GM12878 (cell line): ENCODE measurements around the gene CFAP65. TPM values are rescaled to one million over a fixed set of nuclear protein-coding genes. Genes with fewer than 3 reads are reported as not detected.

Experiments used
- ATAC-seq: fragments of 200-7000 bp; cut with Tn5 transposase; 3 replicates; pipeline ENCODE4 v1.9.1; 2020; ENCODE audit warnings: mild to moderate bottlenecking, moderate library complexity
- BruUV-seq: library from RNA; stranded (reverse); fragments of 400-500 nt; replicated peaks from 2 replicates; lab custom pipeline; 2021; lab: Mats Ljungman, UMichigan
- CTCF ChIA-PET: fragments of 300-600 bp; sonication (Branson Sonifier 250); formaldehyde crosslinking; extraction: SDS; loops from one replicate; lab custom pipeline; 2021; ENCODE audit warnings: inconsistent platforms; lab: Yijun Ruan, JAX
- POLR2A ChIA-PET: fragments of 350-600 bp; formaldehyde crosslinking; extraction: SDS; loops from one replicate; lab custom pipeline; 2021; ENCODE audit warnings: inconsistent platforms; lab: Charles Lee
- RAD21 ChIA-PET: fragments of 300-600 bp; sonication (Branson Sonifier 250); formaldehyde crosslinking; loops from one replicate; lab custom pipeline; 2023; ENCODE audit warnings: antibody characterized with exemption; ENCODE audit not compliant: unreplicated experiment; lab: Charles Lee
- SMC1A ChIA-PET: fragments of 300-600 bp; sonication (Branson Sonifier 250); formaldehyde crosslinking; loops from one replicate; lab custom pipeline; 2023; ENCODE audit not compliant: unreplicated experiment, uncharacterized antibody; lab: Charles Lee
- DNase-seq: peaks from one replicate; pipeline ENCODE4 v3.0.0-alpha.2; 2011; ENCODE audit warnings: low read depth, low spot score
- FAIRE-seq: peaks from 3 replicates; lab custom pipeline; 2011; peaks lifted over from hg19 to GRCh38; lab: Jason Lieb, UNC
- H2AFZ ChIP-seq: 2 replicates; pipeline ENCODE4 v1.6.0; 2011; ENCODE audit warnings: low read depth, low read length, control low read depth; ENCODE audit not compliant: control insufficient read depth
- H3K27ac ChIP-seq: 2 replicates; pipeline ENCODE4 v1.5.1; 2011; ENCODE audit warnings: control low read depth; ENCODE audit not compliant: control insufficient read depth, insufficient read depth
- H3K27me3 ChIP-seq, 2 experiments: replicated peaks in 1 of 2; 2 replicates each; pipeline versions ENCODE4 v1.6.0 to v1.6.1; 2011; ENCODE audit warnings: low read length in 1 of 2; ENCODE audit not compliant: control insufficient read depth in 2 of 2, insufficient read depth in 2 of 2
- H3K36me3 ChIP-seq, 2 experiments: 2 replicates each; pipeline ENCODE4 v1.5.1; 2011; ENCODE audit warnings: low read length in 1 of 2; ENCODE audit not compliant: control insufficient read depth in 2 of 2, insufficient read depth in 2 of 2
- H3K4me1 ChIP-seq: 2 replicates; pipeline ENCODE4 v1.6.1; 2011; ENCODE audit warnings: mild to moderate bottlenecking, low read length, moderate library complexity, mixed read lengths; ENCODE audit not compliant: control insufficient read depth, insufficient read depth
- H3K4me2 ChIP-seq: 2 replicates; pipeline ENCODE4 v1.6.0; 2011; ENCODE audit warnings: control low read depth; ENCODE audit not compliant: control insufficient read depth, insufficient read depth
- H3K4me3 ChIP-seq: fragments of 200-600 bp; sonication (generic); 2 replicates; pipeline ENCODE4 v1.5.1; 2016
- H3K79me2 ChIP-seq: 2 replicates; pipeline ENCODE4 v1.6.0; 2011; ENCODE audit warnings: low read length; ENCODE audit not compliant: control insufficient read depth, insufficient read depth
- H3K9ac ChIP-seq: 2 replicates; pipeline ENCODE4 v1.8.0; 2011; ENCODE audit warnings: low read length, control low read depth, mixed read lengths; ENCODE audit not compliant: control insufficient read depth, insufficient read depth
- H3K9me3 ChIP-seq: replicated peaks from 3 replicates; pipeline ENCODE4 v1.5.1; 2011; ENCODE audit warnings: mild to moderate bottlenecking, low read length; ENCODE audit not compliant: control insufficient read depth, insufficient read depth
- H4K20me1 ChIP-seq: 2 replicates; pipeline ENCODE4 v1.6.0; 2011; ENCODE audit not compliant: control insufficient read depth, insufficient read depth
- CHD4 ChIP-seq: fragments of 200-600 bp; sonication (generic); IDR thresholded peaks from 2 replicates; pipeline ENCODE4 v1.6.1; 2016; ENCODE audit warnings: mild to moderate bottlenecking
- ELK1 ChIP-seq: IDR thresholded peaks from 2 replicates; pipeline ENCODE4 v1.6.1; 2012; ENCODE audit warnings: low read depth, low read length, improper control_type of control experiment
- HCFC1 ChIP-seq: fragments of 150-350 bp; IDR thresholded peaks from 2 replicates; pipeline ENCODE4 v1.6.1; 2014; ENCODE audit warnings: low read length
- NFXL1 ChIP-seq: fragments of 450-650 bp; IDR thresholded peaks from 2 replicates; pipeline ENCODE4 v1.6.1; 2017; ENCODE audit warnings: antibody characterized with exemption, mild to moderate bottlenecking, borderline replicate concordance
- RB1 ChIP-seq: fragments of 450-650 bp; formaldehyde crosslinking; IDR thresholded peaks from 2 replicates; pipeline ENCODE4 v1.6.1; 2017; ENCODE audit warnings: mild to moderate bottlenecking, borderline replicate concordance
- SREBF1 ChIP-seq: IDR thresholded peaks from 2 replicates; pipeline ENCODE4 v1.6.1; 2012; ENCODE audit warnings: mild to moderate bottlenecking, low read length
- ZNF592 ChIP-seq: fragments of 450-650 bp; IDR thresholded peaks from 2 replicates; pipeline ENCODE4 v1.6.1; 2017; ENCODE audit warnings: mild to moderate bottlenecking, moderate library complexity
- WGBS: methylation state at CpG from one replicate; pipeline ENCODE4 v1.1.6; 2016; ENCODE audit warnings: low lambda C conversion rate; ENCODE audit not compliant: insufficient replicate concordance, insufficient coverage; ENCODE audit errors: missing lambda C conversion rate; 5-methylcytosine and 5-hydroxymethylcytosine counted together
- in situ Hi-C: fragments of 300-500 bp; cut with MboI; formaldehyde crosslinking; loops from 9 replicates; pipeline ENCODE4 v1.14.3; 2018; ENCODE audit warnings: mixed read lengths
- intact Hi-C: fragments of 100-400 bp; cut with micrococcal nuclease; formaldehyde crosslinking; loops from one replicate; pipeline ENCODE4 v1.14.2; 2022; ENCODE audit not compliant: unreplicated experiment
- polyA plus RNA-seq, 11 experiments: library from polyadenylated mRNA; depleted of rRNA in 4 of 11; unstranded in 6 of 11; stranded (reverse) in 5 of 11; fragments of >200 nt; fragmentation: Nextera tagmentation in 4 of 11; fragmentation: Illumina TruSeq in 1 of 11; extraction: Ambion mirVana in 4 of 11; extraction: Trizol in 1 of 11; gene quantifications; 1 replicate in 1 of 11; 2 replicates in 10 of 11; pipeline versions ENCODE4 v1.2.1 to v1.2.3, GENCODE V29; 2011 to 2016; ENCODE audit warnings: inconsistent platforms in 2 of 11, missing spikeins in 2 of 11, low read depth in 1 of 11
- total RNA-seq, 4 experiments: library from RNA; depleted of rRNA in 3 of 4; stranded (reverse); fragments of >200 nt in 3 of 4; fragmentation: Illumina TruSeq in 1 of 4; extraction: Trizol in 1 of 4; gene quantifications; 2 replicates each; pipeline versions ENCODE4 v1.2.1 to v1.2.3, GENCODE V29; 2013 to 2021

The CFAP65 gene
- total and polyA plus RNA-seq, 10 of the 15 experiments (the other 5 are each of a cell fraction or from before 2014, with no cell fraction given) = not detected

- Histone ChIP-seq H3K4me2 (no peak overlapping the region), H3K4me1 (no peaks in the 10 kb centered on the region), H3K79me2 (no peaks in the 10 kb centered on the region), H3K27ac (no peak overlapping the region), H3K36me3 (no peaks in the 10 kb centered on the region), H3K27me3 (peaks cover 1 to 2% of the 10 kb centered on the region in 2 experiments; a peak in 2 of 4 replicates), H4K20me1 (no peaks in the 10 kb centered on the region), H2AFZ (no peak overlapping the region), H3K9me3 (no peaks in the 10 kb centered on the region), H3K9ac (no peak overlapping the region), H3K4me3 (no peak overlapping the region)
- CTCF ChIA-PET = interaction anchor here (1.1 to 1.5 kb wide), 2 partner anchors 11 to 136 kb away, joined by 3 to 4 read pairs; no protein-coding TSS in a partner anchor
- DNase-seq = no peak
- FAIRE-seq = no peak
- no peak for ATAC-seq
- RAD21 ChIA-PET = no interaction called here
- in situ Hi-C loops (no loop called here), intact Hi-C loops (no loop called here)
- SMC1A ChIA-PET = no interaction called here
- POLR2A ChIA-PET = no interaction called here
- 14% methylated on average over 7 of the region's 7 CpGs for WGBS
- TF ChIP-seq CHD4 (no peak), ZNF592 (no peak), SREBF1 (no peak), HCFC1 (no peak), ELK1 (no peak), RB1 (no peak), NFXL1 (no peak)
- no TSS peak for BruUV-seq
These were observed 23.0 kb downstream of the CFAP65 start for GRCh38 chr2:219018286-219018685.
